H9 (cell line): ENCODE measurements around the gene STRN. TPM values are rescaled to one million over a fixed set of nuclear protein-coding genes. Genes with fewer than 3 reads are reported as not detected.

ENCODE experiments used
- DNase-seq: peaks from one replicate; pipeline ENCODE4 v3.0.0-alpha.2; 2017
- H2AFZ ChIP-seq: one replicate; pipeline ENCODE4 v1.6.1; 2013; ENCODE audit warnings: mild to moderate bottlenecking, low read length, control low read depth, moderate library complexity
- H2AK5ac ChIP-seq: 2 replicates; pipeline ENCODE4 v1.6.1; 2013; ENCODE audit warnings: low read length, control low read depth, mixed read lengths; ENCODE audit not compliant: insufficient read length
- H2BK120ac ChIP-seq: one replicate; pipeline ENCODE4 v1.6.1; 2013; ENCODE audit warnings: low read depth, mild to moderate bottlenecking, low read length, control low read depth, inconsistent platforms; ENCODE audit not compliant: poor library complexity, severe bottlenecking
- H2BK12ac ChIP-seq: 2 replicates; pipeline ENCODE4 v1.6.1; 2013; ENCODE audit warnings: low read length, control low read depth, mixed read lengths, low read depth; ENCODE audit not compliant: insufficient read length
- H2BK15ac ChIP-seq: 2 replicates; pipeline ENCODE4 v1.6.1; 2013; ENCODE audit warnings: low read depth, low read length, control low read depth
- H2BK20ac ChIP-seq: one replicate; pipeline ENCODE4 v1.6.1; 2013; ENCODE audit warnings: low read depth, mild to moderate bottlenecking, low read length, control low read depth, inconsistent platforms; ENCODE audit not compliant: poor library complexity, severe bottlenecking
- H2BK5ac ChIP-seq: 2 replicates; pipeline ENCODE4 v1.6.1; 2013; ENCODE audit warnings: low read length, control low read depth, mixed read lengths; ENCODE audit not compliant: insufficient read length
- H3K14ac ChIP-seq: 2 replicates; pipeline ENCODE4 v1.6.1; 2013; ENCODE audit warnings: low read length, control low read depth; ENCODE audit not compliant: insufficient read depth
- H3K18ac ChIP-seq: 2 replicates; pipeline ENCODE4 v1.6.1; 2013; ENCODE audit warnings: low read depth, mild to moderate bottlenecking, mixed read lengths, low read length, control low read depth; ENCODE audit not compliant: insufficient read length
- H3K23ac ChIP-seq: 2 replicates; pipeline ENCODE4 v1.6.1; 2013; ENCODE audit warnings: low read length, control low read depth, mixed read lengths, low read depth; ENCODE audit not compliant: insufficient read length
- H3K23me2 ChIP-seq: 2 replicates; pipeline ENCODE4 v1.6.1; 2013; ENCODE audit warnings: low read depth, mild to moderate bottlenecking, mixed read lengths, low read length, control low read depth; ENCODE audit not compliant: insufficient read length, poor library complexity, severe bottlenecking
- H3K27ac ChIP-seq: 2 replicates; pipeline ENCODE4 v1.5.1; 2013; ENCODE audit warnings: low read length, control low read depth, mixed read lengths, low read depth; ENCODE audit not compliant: insufficient read length
- H3K27me3 ChIP-seq: 2 replicates; pipeline ENCODE4 v1.6.1; 2013; ENCODE audit warnings: low read length, control low read depth, inconsistent platforms; ENCODE audit not compliant: insufficient read depth
- H3K4ac ChIP-seq: 2 replicates; pipeline ENCODE4 v1.6.1; 2013; ENCODE audit warnings: low read depth, mild to moderate bottlenecking, control low read depth, inconsistent platforms, low read length, moderate library complexity
- H3K4me1 ChIP-seq: 2 replicates; pipeline ENCODE4 v1.6.1; 2013; ENCODE audit warnings: low read length, control low read depth, inconsistent platforms; ENCODE audit not compliant: insufficient read depth
- H3K4me2 ChIP-seq: 2 replicates; pipeline ENCODE4 v1.6.1; 2013; ENCODE audit warnings: low read length, control low read depth, mixed read lengths; ENCODE audit not compliant: insufficient read length, insufficient read depth
- H3K56ac ChIP-seq: 2 replicates; pipeline ENCODE4 v1.6.1; 2013; ENCODE audit warnings: low read depth, mild to moderate bottlenecking, mixed read lengths, low read length, control low read depth; ENCODE audit not compliant: insufficient read length
- H3K79me1 ChIP-seq: 2 replicates; pipeline ENCODE4 v1.6.1; 2013; ENCODE audit warnings: low read depth, mild to moderate bottlenecking, moderate library complexity, low read length, control low read depth, inconsistent platforms; ENCODE audit not compliant: insufficient read depth, poor library complexity, severe bottlenecking
- H3K79me2 ChIP-seq: 2 replicates; pipeline ENCODE4 v1.6.1; 2013; ENCODE audit warnings: low read length, control low read depth, inconsistent platforms; ENCODE audit not compliant: insufficient read depth
- H3K9ac ChIP-seq: 2 replicates; pipeline ENCODE4 v1.6.1; 2013; ENCODE audit warnings: low read length, control low read depth, mixed read lengths; ENCODE audit not compliant: insufficient read length; ENCODE audit errors: extremely low read depth
- H3K9me3 ChIP-seq: one replicate; pipeline ENCODE4 v1.6.1; 2013; ENCODE audit warnings: low read depth, low read length, inconsistent platforms; ENCODE audit not compliant: control insufficient read depth
- H3T11ph ChIP-seq: one replicate; pipeline ENCODE4 v1.6.1; 2013; ENCODE audit warnings: mild to moderate bottlenecking, low read length, control low read depth, inconsistent platforms
- H4K20me1 ChIP-seq: one replicate; pipeline ENCODE4 v1.6.1; 2013; ENCODE audit not compliant: control insufficient read depth, insufficient read length, insufficient read depth
- H4K5ac ChIP-seq: 2 replicates; pipeline ENCODE4 v1.6.1; 2013; ENCODE audit warnings: low read depth, mild to moderate bottlenecking, mixed read lengths, low read length, control low read depth; ENCODE audit not compliant: insufficient read length
- H4K8ac ChIP-seq: replicated peaks from 2 replicates; pipeline ENCODE4 v1.6.1; 2013; ENCODE audit warnings: low read length, control low read depth, mixed read lengths, low read depth; ENCODE audit not compliant: insufficient read length
- H4K91ac ChIP-seq: 2 replicates; pipeline ENCODE4 v1.6.1; 2013; ENCODE audit warnings: low read depth, mild to moderate bottlenecking, moderate library complexity, mixed read lengths, low read length, control low read depth; ENCODE audit not compliant: insufficient read length
- H3K27ac Mint-ChIP-seq, 3 experiments: 2 replicates in 2 of 3; 3 replicates in 1 of 3; pipeline ENCODE4 v1.8.0; 2020 to 2021; ENCODE audit warnings: mixed read lengths in 3 of 3, mild to moderate bottlenecking in 1 of 3, moderate library complexity in 1 of 3
- H3K27me3 Mint-ChIP-seq: 2 replicates; pipeline ENCODE4 v1.8.0; 2021; ENCODE audit warnings: low read depth, mild to moderate bottlenecking, moderate library complexity, mixed read lengths
- H3K36me3 Mint-ChIP-seq, 3 experiments: 2 replicates in 2 of 3; 3 replicates in 1 of 3; pipeline ENCODE4 v1.8.0; 2020 to 2021; ENCODE audit warnings: low read depth in 3 of 3, mixed read lengths in 3 of 3; ENCODE audit not compliant: insufficient read depth in 1 of 3
- H3K4me1 Mint-ChIP-seq, 2 experiments: 2 replicates each; pipeline ENCODE4 v1.8.0; 2020; ENCODE audit warnings: mixed read lengths in 2 of 2
- H3K4me3 Mint-ChIP-seq, 2 experiments: 2 replicates in 1 of 2; 3 replicates in 1 of 2; pipeline ENCODE4 v1.8.0; 2020 to 2021; ENCODE audit warnings: mild to moderate bottlenecking in 2 of 2, mixed read lengths in 2 of 2, moderate library complexity in 1 of 2
- H3K9me3 Mint-ChIP-seq, 2 experiments: 2 replicates in 1 of 2; 3 replicates in 1 of 2; pipeline ENCODE4 v1.8.0; 2020; ENCODE audit warnings: mild to moderate bottlenecking in 2 of 2, mixed read lengths in 2 of 2, moderate library complexity in 1 of 2
- CTCF ChIP-seq: fragments of 200-600 bp; sonication (generic); conservative IDR thresholded peaks from 3 replicates; pipeline ENCODE4 v1.8.0; 2021; ENCODE audit warnings: antibody characterized with exemption, mild to moderate bottlenecking
- WGBS: extraction: QIAGEN DNeasy Blood & Tissue Kit; methylation state at CpG from one replicate; pipeline ENCODE4 v1.1.7; 2013; ENCODE audit warnings: missing lambda C conversion rate, low lambda C conversion rate, mixed read lengths; ENCODE audit not compliant: insufficient read length; ENCODE audit errors: extremely low coverage; 5-methylcytosine and 5-hydroxymethylcytosine counted together
- total RNA-seq: library from RNA; stranded (reverse); gene quantifications from 2 replicates; pipeline ENCODE4 v1.2.1, GENCODE V29; 2021

STRN gene
- total RNA-seq, 1 experiment from 2014 or later = 31.7 TPM

- H2BK12ac ChIP-seq = no peak overlapping the region
- no peak overlapping the region for H2BK120ac ChIP-seq
- no peaks in the 10 kb centered on the region for H3K9me3 ChIP-seq
- no peaks in the 10 kb centered on the region for H4K20me1 ChIP-seq
- H3K14ac ChIP-seq = no peak overlapping the region
- no peak overlapping the region for H2BK15ac ChIP-seq
- H3K4ac ChIP-seq = no peak overlapping the region
- H3K79me1 ChIP-seq = no peaks in the 10 kb centered on the region
- no peaks in the 10 kb centered on the region for H3K79me2 ChIP-seq
- peaks cover 9 to 13% of the 10 kb centered on the region in 2 experiments for H3K4me1 Mint-ChIP-seq
- H3K23ac ChIP-seq = no peak overlapping the region
- no CpG with 5 or more reads among the region's 3 CpGs for WGBS
- no peak overlapping the region for H3K27ac Mint-ChIP-seq
- H3K18ac ChIP-seq = no peak overlapping the region
- peaks cover 1% of the 10 kb centered on the region for H3K27me3 Mint-ChIP-seq
- H4K8ac ChIP-seq = no peak overlapping the region
- no peaks in the 10 kb centered on the region for H3K27me3 ChIP-seq
- no peak overlapping the region for H3K9ac ChIP-seq
- H3K9me3 Mint-ChIP-seq = peaks cover 0 to 3% of the 10 kb centered on the region in 2 experiments; a peak in 1 of 5 replicates
- DNase-seq = no peak
- H3K56ac ChIP-seq = no peak overlapping the region
- H2BK20ac ChIP-seq = no peak overlapping the region
- TF ChIP-seq CTCF = no peak
- H3K4me3 Mint-ChIP-seq = no peak overlapping the region
- H4K91ac ChIP-seq = no peak overlapping the region
- H3K27ac ChIP-seq = no peak overlapping the region
- H3K23me2 ChIP-seq = no peaks in the 10 kb centered on the region
- H2BK5ac ChIP-seq = no peak overlapping the region
- no peak overlapping the region for H3K4me2 ChIP-seq
- no peak overlapping the region for H4K5ac ChIP-seq
- no peaks in the 10 kb centered on the region for H3K4me1 ChIP-seq
- H2AFZ ChIP-seq = no peak overlapping the region
- H2AK5ac ChIP-seq = no peak overlapping the region
- peaks cover 0 to 2% (median 0%) of the 10 kb centered on the region in 3 experiments; a peak in 2 of 7 replicates for H3K36me3 Mint-ChIP-seq
- H3T11ph ChIP-seq = no peak overlapping the region
These were observed 157.3 kb downstream of the STRN start for GRCh38 chr2:36809069-36809445.
